Fibroblast of villous mesenchyme (primary cell): ENCODE measurements around the gene U2AF2. TPM values are rescaled to one million over a fixed set of nuclear protein-coding genes. Genes with fewer than 3 reads are reported as not detected.

Experiments used
- DNase-seq: peaks from one replicate; pipeline ENCODE4 v3.0.0-alpha.2; 2010; ENCODE audit warnings: low read depth
- H3K4me3 ChIP-seq: 2 replicates; pipeline ENCODE4 v1.5.1; 2011; ENCODE audit warnings: low read depth, mild to moderate bottlenecking, low read length
- total RNA-seq: library from RNA; depleted of rRNA; stranded (reverse); fragments of >200 nt; gene quantifications from 2 replicates; pipeline ENCODE4 v1.2.3, GENCODE V29; 2012
- TF ChIP-seq, protein P1 (sequence below): IDR thresholded peaks from 2 replicates; pipeline ENCODE4 v1.5.1; 2012; ENCODE audit warnings: low read depth, mild to moderate bottlenecking, low read length; ENCODE audit not compliant: insufficient read depth

U2AF2 gene
- total RNA-seq, 1 donor: 111 TPM

- peak; percentile 97 for DNase-seq
- H3K4me3 ChIP-seq: peak within 1 kb of the TSS; percentile 69
- TF ChIP-seq, protein P1, sequence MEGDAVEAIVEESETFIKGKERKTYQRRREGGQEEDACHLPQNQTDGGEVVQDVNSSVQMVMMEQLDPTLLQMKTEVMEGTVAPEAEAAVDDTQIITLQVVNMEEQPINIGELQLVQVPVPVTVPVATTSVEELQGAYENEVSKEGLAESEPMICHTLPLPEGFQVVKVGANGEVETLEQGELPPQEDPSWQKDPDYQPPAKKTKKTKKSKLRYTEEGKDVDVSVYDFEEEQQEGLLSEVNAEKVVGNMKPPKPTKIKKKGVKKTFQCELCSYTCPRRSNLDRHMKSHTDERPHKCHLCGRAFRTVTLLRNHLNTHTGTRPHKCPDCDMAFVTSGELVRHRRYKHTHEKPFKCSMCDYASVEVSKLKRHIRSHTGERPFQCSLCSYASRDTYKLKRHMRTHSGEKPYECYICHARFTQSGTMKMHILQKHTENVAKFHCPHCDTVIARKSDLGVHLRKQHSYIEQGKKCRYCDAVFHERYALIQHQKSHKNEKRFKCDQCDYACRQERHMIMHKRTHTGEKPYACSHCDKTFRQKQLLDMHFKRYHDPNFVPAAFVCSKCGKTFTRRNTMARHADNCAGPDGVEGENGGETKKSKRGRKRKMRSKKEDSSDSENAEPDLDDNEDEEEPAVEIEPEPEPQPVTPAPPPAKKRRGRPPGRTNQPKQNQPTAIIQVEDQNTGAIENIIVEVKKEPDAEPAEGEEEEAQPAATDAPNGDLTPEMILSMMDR: no peak
These were observed 20.2 kb downstream of the U2AF2 start, which contains the start of gene EPN1 for GRCh38 chr19:55674841-55675660. Gene EPN1 (plus strand): TSS chr19:55675226. CDS start chr19:55678628, 3,402 bp downstream.

DNA sequence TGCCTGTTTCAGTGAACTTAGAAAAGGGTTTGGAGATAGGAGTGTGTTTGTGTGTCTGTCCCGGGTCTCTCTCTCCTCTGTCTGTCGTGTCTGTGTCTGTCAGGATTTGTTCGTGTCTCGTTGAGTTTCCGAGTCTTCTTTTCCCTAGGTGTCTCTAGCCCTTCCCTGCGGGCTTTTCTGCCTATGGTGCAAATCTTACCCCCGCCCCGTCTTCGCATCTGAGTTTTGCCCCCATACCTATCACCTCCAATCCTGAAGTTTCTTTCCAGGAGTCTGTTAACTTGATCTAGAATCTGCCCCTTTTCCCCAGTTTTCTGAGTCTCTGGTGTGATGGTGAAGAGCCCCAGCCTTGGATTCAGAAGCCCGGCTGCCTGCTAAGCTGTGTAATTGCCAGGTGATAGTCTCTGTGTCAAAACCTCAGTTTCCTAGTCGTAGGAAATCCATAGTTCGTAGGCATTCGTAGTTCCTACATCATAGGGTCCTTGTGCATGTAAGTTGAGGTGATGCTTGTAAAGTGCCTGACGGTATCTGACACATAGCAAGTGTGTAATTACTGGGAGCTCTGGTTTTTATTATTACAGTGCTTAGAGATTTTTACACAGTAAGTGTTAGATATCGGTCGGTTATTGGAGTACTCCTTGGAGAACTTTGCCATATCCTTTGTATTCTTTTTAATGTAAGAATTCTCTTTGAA lies 21.0 kb downstream of the U2AF2 start:
- DNase-seq: peak; percentile 13
- TF ChIP-seq, protein P1: no peak
- H3K4me3 ChIP-seq: peak overlapping the region; percentile 69

GRCh38 chr19:55676383-55676782 lies 21.5 kb downstream of the U2AF2 start:
- no peak for DNase-seq
- peak overlapping the region; percentile 69 for H3K4me3 ChIP-seq
- TF ChIP-seq, protein P1: no peak

- DNase-seq: no peak
- TF ChIP-seq, protein P1: no peak
- H3K4me3 ChIP-seq: no peak overlapping the region
These were observed 22.2 kb downstream of the U2AF2 start for GRCh38 chr19:55676889-55677505.

- H3K4me3 ChIP-seq: no peak overlapping the region
- no peak for DNase-seq
- TF ChIP-seq, protein P1: no peak
These were observed 22.8 kb downstream of the U2AF2 start for GRCh38 chr19:55677572-55678028.

- H3K4me3 ChIP-seq: no peak overlapping the region
- DNase-seq: no peak
- TF ChIP-seq, protein P1: no peak
These were observed 23.4 kb downstream of the U2AF2 start for GRCh38 chr19:55678121-55678671.
